ENCODE data around the gene PCBD2.

DNA sequence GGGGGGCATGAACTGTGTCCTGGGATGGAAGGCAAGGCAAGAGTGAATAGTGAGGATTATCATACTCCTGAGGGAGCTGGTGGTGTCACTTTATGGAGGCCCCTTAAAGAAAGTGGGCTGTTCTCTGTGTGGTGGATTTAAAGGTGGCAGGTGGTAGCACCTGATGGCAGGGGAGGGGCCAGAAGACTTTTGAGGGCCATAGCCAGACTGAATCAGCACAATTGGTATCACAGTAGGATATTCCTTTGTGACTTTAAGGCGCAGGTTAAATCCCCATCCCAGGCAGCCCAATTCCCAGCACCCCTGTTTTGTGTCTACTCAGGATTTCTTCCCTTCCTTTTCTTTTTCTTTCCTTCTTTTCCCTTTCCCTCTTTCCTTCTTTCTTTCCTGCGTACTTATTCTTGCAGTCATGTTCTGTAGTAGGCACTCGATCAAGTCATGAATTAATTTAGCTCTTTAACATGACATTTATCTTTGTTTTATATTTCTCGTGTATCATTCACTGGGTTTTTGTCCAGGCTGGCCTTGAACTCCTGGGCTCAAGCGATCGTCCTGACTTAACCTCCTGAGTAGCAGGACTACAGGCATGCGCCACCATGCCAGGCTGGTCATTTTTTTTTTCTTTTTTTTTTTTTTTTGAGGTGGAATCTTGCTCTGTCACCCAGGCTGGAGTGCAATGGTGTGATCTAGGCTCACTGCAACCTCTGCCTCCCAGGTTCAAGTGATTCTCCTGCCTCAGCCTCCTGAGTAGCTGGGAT lies 11.0 kb upstream of the PCBD2 start:
- TF ChIP-seq, protein P1, sequence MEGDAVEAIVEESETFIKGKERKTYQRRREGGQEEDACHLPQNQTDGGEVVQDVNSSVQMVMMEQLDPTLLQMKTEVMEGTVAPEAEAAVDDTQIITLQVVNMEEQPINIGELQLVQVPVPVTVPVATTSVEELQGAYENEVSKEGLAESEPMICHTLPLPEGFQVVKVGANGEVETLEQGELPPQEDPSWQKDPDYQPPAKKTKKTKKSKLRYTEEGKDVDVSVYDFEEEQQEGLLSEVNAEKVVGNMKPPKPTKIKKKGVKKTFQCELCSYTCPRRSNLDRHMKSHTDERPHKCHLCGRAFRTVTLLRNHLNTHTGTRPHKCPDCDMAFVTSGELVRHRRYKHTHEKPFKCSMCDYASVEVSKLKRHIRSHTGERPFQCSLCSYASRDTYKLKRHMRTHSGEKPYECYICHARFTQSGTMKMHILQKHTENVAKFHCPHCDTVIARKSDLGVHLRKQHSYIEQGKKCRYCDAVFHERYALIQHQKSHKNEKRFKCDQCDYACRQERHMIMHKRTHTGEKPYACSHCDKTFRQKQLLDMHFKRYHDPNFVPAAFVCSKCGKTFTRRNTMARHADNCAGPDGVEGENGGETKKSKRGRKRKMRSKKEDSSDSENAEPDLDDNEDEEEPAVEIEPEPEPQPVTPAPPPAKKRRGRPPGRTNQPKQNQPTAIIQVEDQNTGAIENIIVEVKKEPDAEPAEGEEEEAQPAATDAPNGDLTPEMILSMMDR (IDR thresholded peaks at IDR 0.05; ENCODE audit: insufficient read depth, low read length, poor library complexity, severe bottlenecking): no peak
- TF ChIP-seq EZH2phosphoT487 (conservative IDR thresholded peaks at IDR 0.05; ENCODE audit: low read length): no peak
